ENCODE data around the gene CCDC12.

DNA sequence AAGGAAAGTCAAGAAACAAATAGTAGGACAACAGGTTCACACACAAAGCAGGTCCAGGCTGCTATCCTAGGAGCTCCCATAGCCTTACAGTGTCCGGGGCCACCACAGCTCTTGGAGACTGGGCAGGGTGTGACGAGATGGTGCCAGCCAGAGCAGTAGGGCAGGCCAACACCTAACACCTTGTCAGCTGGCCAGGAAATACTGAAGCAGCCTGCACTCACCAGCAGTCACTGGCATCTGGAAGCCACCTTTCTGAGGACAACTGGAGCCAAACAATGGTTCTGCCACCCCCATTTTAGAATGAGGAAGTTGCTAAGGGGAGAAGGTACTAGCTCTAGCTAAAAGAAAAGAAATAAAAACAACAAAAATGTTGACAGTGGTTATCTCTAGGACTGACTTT, 47.2 kb downstream of the CCDC12 start:
- TF ChIP-seq, protein P1, sequence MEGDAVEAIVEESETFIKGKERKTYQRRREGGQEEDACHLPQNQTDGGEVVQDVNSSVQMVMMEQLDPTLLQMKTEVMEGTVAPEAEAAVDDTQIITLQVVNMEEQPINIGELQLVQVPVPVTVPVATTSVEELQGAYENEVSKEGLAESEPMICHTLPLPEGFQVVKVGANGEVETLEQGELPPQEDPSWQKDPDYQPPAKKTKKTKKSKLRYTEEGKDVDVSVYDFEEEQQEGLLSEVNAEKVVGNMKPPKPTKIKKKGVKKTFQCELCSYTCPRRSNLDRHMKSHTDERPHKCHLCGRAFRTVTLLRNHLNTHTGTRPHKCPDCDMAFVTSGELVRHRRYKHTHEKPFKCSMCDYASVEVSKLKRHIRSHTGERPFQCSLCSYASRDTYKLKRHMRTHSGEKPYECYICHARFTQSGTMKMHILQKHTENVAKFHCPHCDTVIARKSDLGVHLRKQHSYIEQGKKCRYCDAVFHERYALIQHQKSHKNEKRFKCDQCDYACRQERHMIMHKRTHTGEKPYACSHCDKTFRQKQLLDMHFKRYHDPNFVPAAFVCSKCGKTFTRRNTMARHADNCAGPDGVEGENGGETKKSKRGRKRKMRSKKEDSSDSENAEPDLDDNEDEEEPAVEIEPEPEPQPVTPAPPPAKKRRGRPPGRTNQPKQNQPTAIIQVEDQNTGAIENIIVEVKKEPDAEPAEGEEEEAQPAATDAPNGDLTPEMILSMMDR (conservative IDR thresholded peaks at IDR 0.05) = no peak
- no peak for TF ChIP-seq ZFX (IDR thresholded peaks at IDR 0.05)
